Liver (tissue), 9 donors: ENCODE results near the gene MYBPC2. TPM values are rescaled to one million over a fixed set of nuclear protein-coding genes. Genes with fewer than 3 reads are reported as not detected.

ENCODE experiments used
- DNase-seq: peaks from one replicate; pipeline ENCODE4 v3.0.0-alpha.2; 2017; ENCODE audit warnings: low spot score
- H3K27ac ChIP-seq, 2 donors: one replicate each; pipeline ENCODE4 v1.7.0; 2013; ENCODE audit warnings: inconsistent platforms in 2 of 2, low read length in 2 of 2, control low read depth in 1 of 2, low read depth in 1 of 2, mild to moderate bottlenecking in 1 of 2
- H3K27me3 ChIP-seq, 4 donors: one replicate each; pipeline versions ENCODE4 v1.6.1 to v1.7.0; 2013; ENCODE audit warnings: low read length in 3 of 4, inconsistent platforms in 1 of 4, mild to moderate bottlenecking in 1 of 4, moderate library complexity in 1 of 4; ENCODE audit not compliant: control insufficient read depth in 4 of 4, insufficient read depth in 4 of 4
- H3K36me3 ChIP-seq, 4 donors: one replicate each; pipeline versions ENCODE4 v1.6.1 to v1.7.0; 2013; ENCODE audit warnings: low read length in 3 of 4, mild to moderate bottlenecking in 3 of 4, low read depth in 1 of 4, moderate library complexity in 1 of 4; ENCODE audit not compliant: control insufficient read depth in 4 of 4, insufficient read depth in 3 of 4
- H3K4me1 ChIP-seq, 4 donors: one replicate each; pipeline versions ENCODE4 v1.6.1 to v1.7.0; 2013; ENCODE audit warnings: low read length in 3 of 4, mild to moderate bottlenecking in 3 of 4, moderate library complexity in 1 of 4; ENCODE audit not compliant: control insufficient read depth in 4 of 4, insufficient read depth in 4 of 4
- H3K4me3 ChIP-seq, 3 donors: one replicate each; pipeline versions ENCODE4 v1.6.1 to v1.7.0; 2013; ENCODE audit warnings: low read length in 3 of 3, control low read depth in 1 of 3, low read depth in 1 of 3, mild to moderate bottlenecking in 1 of 3
- H3K9ac ChIP-seq, 2 donors: one replicate each; pipeline ENCODE4 v1.7.0; 2013; ENCODE audit warnings: low read length in 2 of 2, mild to moderate bottlenecking in 2 of 2, moderate library complexity in 2 of 2, control low read depth in 1 of 2, low read depth in 1 of 2
- H3K9me3 ChIP-seq, 4 donors: one replicate each; pipeline versions ENCODE4 v1.6.1 to v1.7.0; 2013; ENCODE audit warnings: low read length in 3 of 4; ENCODE audit not compliant: control insufficient read depth in 4 of 4
- ATF3 ChIP-seq: IDR thresholded peaks from 2 replicates; pipeline ENCODE4 v1.6.1; 2016; ENCODE audit warnings: antibody characterized with exemption
- CTCF ChIP-seq: fragments of 150-350 bp; IDR thresholded peaks from 2 replicates; pipeline ENCODE4 v1.5.1; 2017; ENCODE audit warnings: improper control_type of control experiment, low read depth, low read length; ENCODE audit not compliant: missing input control
- EGR1 ChIP-seq, 2 donors: IDR thresholded peaks; 2 replicates each; pipeline ENCODE4 v1.6.1; 2016 to 2018; ENCODE audit warnings: antibody characterized with exemption in 2 of 2, low read depth in 2 of 2
- FOXA1 ChIP-seq: IDR thresholded peaks from 2 replicates; pipeline ENCODE4 v1.6.1; 2016; ENCODE audit warnings: antibody characterized with exemption
- FOXA2 ChIP-seq: IDR thresholded peaks from 2 replicates; pipeline ENCODE4 v1.6.1; 2016; ENCODE audit warnings: antibody characterized with exemption
- GABPA ChIP-seq, 2 donors: IDR thresholded peaks in 1 of 2; conservative IDR thresholded peaks in 1 of 2; 2 replicates each; pipeline ENCODE4 v1.6.1; 2016; ENCODE audit warnings: antibody characterized with exemption in 2 of 2, mild to moderate bottlenecking in 1 of 2, moderate library complexity in 1 of 2
- HNF4A ChIP-seq, 2 donors: conservative IDR thresholded peaks; 2 replicates each; pipeline ENCODE4 v1.6.1; 2016; ENCODE audit warnings: antibody characterized with exemption in 2 of 2, mild to moderate bottlenecking in 2 of 2
- HNF4G ChIP-seq: IDR thresholded peaks from 2 replicates; pipeline ENCODE4 v1.6.1; 2016; ENCODE audit warnings: antibody characterized with exemption
- JUND ChIP-seq, 2 donors: IDR thresholded peaks; 2 replicates each; pipeline ENCODE4 v1.6.1; 2016; ENCODE audit warnings: antibody characterized with exemption in 2 of 2
- MAX ChIP-seq: IDR thresholded peaks from 2 replicates; pipeline ENCODE4 v1.6.1; 2016; ENCODE audit warnings: antibody characterized with exemption
- NR2F2 ChIP-seq: IDR thresholded peaks from 2 replicates; pipeline ENCODE4 v1.6.1; 2016; ENCODE audit warnings: antibody characterized with exemption
- RAD21 ChIP-seq, 2 donors: IDR thresholded peaks; 2 replicates each; pipeline ENCODE4 v1.6.1; 2016; ENCODE audit warnings: antibody characterized with exemption in 2 of 2, mild to moderate bottlenecking in 2 of 2
- REST ChIP-seq: IDR thresholded peaks from 2 replicates; pipeline ENCODE4 v1.6.1; 2016; ENCODE audit warnings: antibody characterized with exemption, mild to moderate bottlenecking
- RXRA ChIP-seq, 2 donors: IDR thresholded peaks; 2 replicates each; pipeline ENCODE4 v1.6.1; 2017 to 2018; ENCODE audit warnings: antibody characterized with exemption in 2 of 2, mild to moderate bottlenecking in 1 of 2
- SP1 ChIP-seq: IDR thresholded peaks from 2 replicates; pipeline ENCODE4 v1.6.1; 2018; ENCODE audit warnings: antibody characterized with exemption, mild to moderate bottlenecking
- TAF1 ChIP-seq: conservative IDR thresholded peaks from 2 replicates; pipeline ENCODE4 v1.6.1; 2016; ENCODE audit warnings: antibody characterized with exemption, mild to moderate bottlenecking
- YY1 ChIP-seq: IDR thresholded peaks from 2 replicates; pipeline ENCODE4 v1.6.1; 2016; ENCODE audit warnings: antibody characterized with exemption, mild to moderate bottlenecking
- ZBTB33 ChIP-seq: IDR thresholded peaks from 2 replicates; pipeline ENCODE4 v1.6.1; 2016; ENCODE audit warnings: antibody characterized with exemption
- WGBS: extraction: QIAGEN DNeasy Blood & Tissue Kit; methylation state at CpG from one replicate; pipeline ENCODE4 v1.1.7; 2013; 5-methylcytosine and 5-hydroxymethylcytosine counted together
- polyA plus RNA-seq, 2 donors: library from polyadenylated mRNA; stranded (reverse) in 1 of 2; unstranded in 1 of 2; fragments of 200-250 nt in 1 of 2; fragments of >200 nt in 1 of 2; fragmentation: Nextera tagmentation in 1 of 2; extraction: Ambion mirVana in 1 of 2; gene quantifications; one replicate each; pipeline versions ENCODE4 v1.2.1 to v1.2.3, GENCODE V29; 2013 to 2015
- total RNA-seq, 2 donors: library from RNA; depleted of rRNA; stranded (reverse); fragments of >200 nt; gene quantifications; one replicate each; pipeline ENCODE4 v1.2.3, GENCODE V29; 2014
- donor health status: healthy.
- donor health status: healthy.
- donor health status: healthy.
- donor health status: healthy.
- donor health status: healthy.

Gene MYBPC2
- total and polyA plus RNA-seq, 4 donors, result under 0.01 TPM; not detected in 3

- Histone ChIP-seq H3K36me3 (no peaks in the 10 kb centered on the region), H3K4me3 (no peak overlapping the region), H3K27ac (no peak overlapping the region), H3K9me3 (no peaks in the 10 kb centered on the region), H3K4me1 (no peaks in the 10 kb centered on the region), H3K9ac (no peak overlapping the region), H3K27me3 (peaks cover 0 to 2% (median 0%) of the 10 kb centered on the region in 4 donors)
- TF ChIP-seq ATF3, result no peak
- no peak for TF ChIP-seq EGR1 (IDR thresholded peaks at IDR 0.05; ENCODE audit: low read depth in 2 of 2)
- no peak for TF ChIP-seq REST
- no peak for TF ChIP-seq MAX
- TF ChIP-seq HNF4G, result no peak
- no peak for TF ChIP-seq FOXA2
- TF ChIP-seq NR2F2, result no peak
- TF ChIP-seq YY1, result no peak
- no peak for TF ChIP-seq SP1
- no peak for TF ChIP-seq CTCF
- no peak for TF ChIP-seq TAF1
- no peak for TF ChIP-seq FOXA1
- TF ChIP-seq GABPA (IDR thresholded peaks at IDR 0.05 in 1 of 2, conservative IDR thresholded peaks at IDR 0.05 in 1 of 2), result no peak
- no peak for TF ChIP-seq HNF4A (conservative IDR thresholded peaks at IDR 0.05)
- TF ChIP-seq JUND (IDR thresholded peaks at IDR 0.05), result no peak
- no peak for TF ChIP-seq RXRA (IDR thresholded peaks at IDR 0.05)
- 81% methylated on average over 7 of the region's 7 CpGs for WGBS
- DNase-seq, result no peak
These were observed 30.3 kb downstream of the MYBPC2 start for GRCh38 chr19:50462970-50463369.

GRCh38 chr19:50464348-50464747 lies 31.7 kb downstream of the MYBPC2 start:
- no peak for DNase-seq
- H3K27me3 ChIP-seq, result no peaks in the 10 kb centered on the region
- H3K4me1 ChIP-seq, result no peaks in the 10 kb centered on the region
- H3K27ac ChIP-seq, result no peak overlapping the region
- H3K4me3 ChIP-seq, result no peak overlapping the region
- WGBS, result 69% methylated on average over 19 of the region's 19 CpGs
- no peaks in the 10 kb centered on the region for H3K9me3 ChIP-seq
- H3K36me3 ChIP-seq, result no peaks in the 10 kb centered on the region
- no peak for TF ChIP-seq GABPA (IDR thresholded peaks at IDR 0.05 in 1 of 2, conservative IDR thresholded peaks at IDR 0.05 in 1 of 2)
- no peak for TF ChIP-seq ZBTB33
- TF ChIP-seq HNF4G, result no peak
- no peak for TF ChIP-seq YY1
- TF ChIP-seq RXRA (IDR thresholded peaks at IDR 0.05), result no peak
- no peak for TF ChIP-seq NR2F2
- TF ChIP-seq MAX, result no peak
- no peak for TF ChIP-seq FOXA1
- TF ChIP-seq CTCF, result no peak
- no peak for TF ChIP-seq REST
- TF ChIP-seq RAD21 (IDR thresholded peaks at IDR 0.05), result no peak
- no peak for TF ChIP-seq TAF1
- no peak for TF ChIP-seq FOXA2
- no peak overlapping the region for H3K9ac ChIP-seq
